Ectodermal cell (in vitro differentiated cells): ENCODE results near the gene C22orf31.

Source experiments
- H3K27ac ChIP-seq: 2 replicates; pipeline ENCODE4 v1.7.0; 2013; ENCODE audit warnings: mild to moderate bottlenecking, low read depth, low read length; ENCODE audit not compliant: insufficient read depth, poor library complexity, severe bottlenecking
- H3K27me3 ChIP-seq: 2 replicates; pipeline ENCODE4 v1.7.0; 2013; ENCODE audit warnings: mild to moderate bottlenecking, low read length; ENCODE audit not compliant: insufficient read depth, control insufficient read depth, poor library complexity, severe bottlenecking
- H3K36me3 ChIP-seq: one replicate; pipeline ENCODE4 v1.7.0; 2013; ENCODE audit warnings: low read length; ENCODE audit not compliant: control insufficient read depth, insufficient read depth
- H3K4me1 ChIP-seq: one replicate; pipeline ENCODE4 v1.7.0; 2013; ENCODE audit warnings: low read length; ENCODE audit not compliant: control insufficient read depth, insufficient read depth
- H3K4me3 ChIP-seq: 2 replicates; pipeline ENCODE4 v1.7.0; 2013; ENCODE audit warnings: low read depth, low read length, control low read depth; ENCODE audit not compliant: insufficient read depth
- H3K9me3 ChIP-seq: 2 replicates; pipeline ENCODE4 v1.7.0; 2013; ENCODE audit warnings: mild to moderate bottlenecking, low read length, moderate library complexity; ENCODE audit not compliant: control insufficient read depth
- WGBS, 2 experiments: methylation state at CpG; one replicate each; pipeline ENCODE4 v1.1.7; 2013; ENCODE audit warnings: missing lambda C conversion rate in 2 of 2; 5-methylcytosine and 5-hydroxymethylcytosine counted together

C22orf31 gene

DNA sequence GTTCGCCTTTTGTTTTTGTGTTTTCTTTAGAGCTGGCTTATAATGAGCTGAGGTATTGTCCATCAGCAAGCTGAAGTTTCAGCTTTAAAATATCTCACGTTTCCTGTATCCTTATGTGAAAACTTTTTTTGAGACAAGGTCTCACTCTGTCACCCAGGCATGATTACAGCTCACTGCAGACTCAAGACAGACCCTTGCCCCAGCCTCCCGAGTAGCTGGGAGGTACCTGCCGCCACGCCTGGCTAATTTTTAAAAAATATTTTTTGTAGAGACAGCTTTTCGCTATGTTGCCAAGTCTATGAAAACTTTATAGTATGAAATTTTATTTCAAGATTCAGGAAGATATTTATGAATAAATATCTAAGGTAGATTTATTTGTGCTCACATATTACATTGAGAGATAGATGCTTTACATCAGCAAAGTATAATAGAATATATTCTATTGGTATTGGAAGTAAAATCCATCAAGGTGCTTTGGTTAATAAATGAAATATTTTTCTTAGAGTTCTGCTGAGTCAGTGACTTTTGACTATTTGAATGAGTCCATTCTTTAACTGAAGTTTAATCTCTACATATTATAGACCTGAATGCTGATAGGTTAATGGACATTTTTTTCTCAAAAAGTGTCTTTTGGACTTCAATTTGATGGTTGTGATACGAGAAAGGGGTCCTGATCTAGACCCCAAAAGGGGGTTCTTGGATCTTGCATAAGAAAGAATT, 21.4 kb upstream of the C22orf31 start:
- Histone ChIP-seq H3K27ac (no peak overlapping the region), H3K4me3 (no peak overlapping the region), H3K9me3 (no peaks in the 10 kb centered on the region), H3K27me3 (no peaks in the 10 kb centered on the region), H3K36me3 (no peaks in the 10 kb centered on the region), H3K4me1 (no peaks in the 10 kb centered on the region)
- WGBS, 2 experiments, result 89 to 91% methylated on average over 7 of the region's 7 CpGs

DNA sequence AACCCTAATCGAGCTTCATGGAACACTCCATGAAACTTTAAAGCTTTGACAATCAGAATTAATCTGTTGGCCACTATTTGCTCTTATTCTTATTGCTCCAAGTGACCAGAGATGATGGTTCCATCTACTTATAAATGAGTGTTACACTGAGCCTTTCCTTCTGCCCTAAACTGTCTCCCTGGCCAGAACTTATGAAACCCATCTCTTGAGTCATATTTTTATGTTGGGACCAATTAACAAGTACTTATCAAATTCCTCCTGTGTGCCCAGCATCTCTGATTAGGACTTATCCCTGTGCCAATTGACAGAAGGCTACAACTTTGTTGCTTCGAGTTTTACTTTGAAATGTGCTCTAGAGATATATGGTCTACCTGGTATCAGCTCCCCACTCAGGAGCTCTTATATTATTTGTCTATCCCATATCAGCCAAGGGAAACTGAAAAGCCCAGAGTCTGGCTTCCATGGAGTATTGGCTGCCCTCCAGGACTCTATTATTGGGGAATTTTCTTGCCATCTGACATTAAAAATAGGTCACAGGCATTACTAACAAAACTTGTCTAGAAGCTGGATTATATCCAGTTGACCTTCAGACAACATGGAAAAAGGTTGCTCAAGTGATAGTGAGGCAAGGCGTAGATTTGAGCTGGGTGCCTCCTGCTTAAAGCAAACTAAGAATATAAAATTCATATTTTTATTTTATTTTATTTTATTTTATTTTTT, 20.0 kb upstream of the C22orf31 start:
- Histone ChIP-seq H3K9me3 (no peaks in the 10 kb centered on the region), H3K36me3 (no peaks in the 10 kb centered on the region), H3K27ac (no peak overlapping the region), H3K27me3 (no peaks in the 10 kb centered on the region), H3K4me1 (no peaks in the 10 kb centered on the region), H3K4me3 (no peak overlapping the region)
- 91 to 100% methylated on average over 2 to 3 of the region's 3 CpGs for whole genome bisulfite sequencing, 2 experiments

DNA sequence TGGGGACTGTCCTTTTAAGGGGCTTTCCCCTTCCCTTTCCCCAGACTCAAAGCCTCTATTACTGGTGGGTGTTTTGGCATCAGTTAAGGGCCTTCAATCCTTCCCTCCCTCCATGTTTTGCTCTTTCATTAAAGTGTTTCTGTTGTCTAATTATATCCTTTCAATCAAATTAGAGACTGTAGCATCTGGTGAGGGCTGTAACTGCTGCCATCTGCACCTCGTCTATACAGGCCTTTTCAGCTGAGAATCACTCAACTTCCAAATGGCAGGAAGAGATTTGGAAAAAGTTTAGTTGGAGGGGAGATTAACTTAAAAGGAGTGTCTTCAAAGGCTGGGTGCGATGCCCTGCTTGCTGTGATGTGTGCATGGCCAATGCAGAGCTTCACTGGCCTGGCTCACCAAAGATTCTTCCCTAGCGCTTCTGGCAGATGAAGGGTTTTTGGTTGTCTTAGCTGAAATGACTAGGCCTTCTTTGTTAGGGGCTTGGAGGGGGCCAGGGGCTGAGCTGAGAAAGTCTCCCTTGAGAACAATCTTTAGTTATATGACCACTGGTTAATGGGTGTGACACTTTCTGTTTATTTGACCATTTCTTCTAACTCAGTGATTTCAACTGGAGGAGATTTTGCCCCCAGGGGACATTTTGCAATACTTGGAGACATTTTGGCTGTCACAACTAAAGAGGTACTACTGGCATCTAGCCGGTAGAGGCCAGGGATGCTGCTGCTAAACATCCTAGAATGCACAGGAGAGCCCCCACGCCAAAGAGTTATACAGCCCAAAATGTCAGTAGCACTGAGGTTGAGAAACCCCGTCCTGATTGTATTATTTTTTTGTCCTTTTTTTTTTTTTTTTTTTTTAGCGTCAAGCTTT, 18.7 kb upstream of the C22orf31 start:
- Histone ChIP-seq H3K9me3 (no peaks in the 10 kb centered on the region), H3K27me3 (peaks cover 6% of the 10 kb centered on the region), H3K27ac (no peak overlapping the region), H3K36me3 (no peaks in the 10 kb centered on the region), H3K4me1 (no peaks in the 10 kb centered on the region), H3K4me3 (no peak overlapping the region)
- WGBS, 2 experiments, result 91% methylated on average over 6 of the region's 7 CpGs

DNA sequence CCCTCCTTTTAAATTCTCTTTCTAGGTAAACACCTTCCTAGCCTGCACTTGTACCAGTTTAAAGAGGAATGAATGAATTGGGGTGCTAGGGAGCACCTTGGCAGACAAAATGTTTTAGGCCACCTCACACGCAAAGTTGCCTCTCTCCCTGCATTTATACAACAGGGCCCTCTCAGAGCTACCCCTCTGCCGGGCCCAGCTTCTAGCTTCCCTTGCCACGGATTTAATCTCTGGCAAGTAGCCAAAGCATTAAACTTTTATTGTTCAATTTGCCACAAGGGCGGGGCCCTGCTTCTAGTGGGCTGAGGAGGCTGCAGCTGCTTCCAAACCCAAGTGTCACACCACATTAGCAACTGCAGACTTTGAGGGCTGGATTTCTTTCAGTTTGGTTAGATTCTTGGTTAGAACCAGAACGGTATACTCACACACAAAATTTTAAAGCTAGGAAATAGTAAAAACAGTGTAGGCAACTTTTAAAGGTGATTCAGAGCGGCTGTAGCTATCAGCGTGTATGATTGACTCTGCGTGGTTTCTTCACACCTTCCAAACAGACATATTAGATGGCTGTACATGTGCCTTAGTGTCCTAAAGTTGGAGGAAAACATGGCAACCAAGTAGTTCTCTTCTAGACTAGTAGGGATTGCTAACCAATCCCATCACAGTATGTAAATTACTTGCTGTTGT, 17.7 kb upstream of the C22orf31 start:
- no peak overlapping the region for H3K4me3 ChIP-seq
- no peaks in the 10 kb centered on the region for H3K4me1 ChIP-seq
- 91 to 92% methylated on average over 7 to 8 of the region's 8 CpGs for WGBS, 2 experiments
- no peaks in the 10 kb centered on the region for H3K9me3 ChIP-seq
- H3K36me3 ChIP-seq, result no peaks in the 10 kb centered on the region
- no peak overlapping the region for H3K27ac ChIP-seq
- peaks cover 16% of the 10 kb centered on the region for H3K27me3 ChIP-seq

DNA sequence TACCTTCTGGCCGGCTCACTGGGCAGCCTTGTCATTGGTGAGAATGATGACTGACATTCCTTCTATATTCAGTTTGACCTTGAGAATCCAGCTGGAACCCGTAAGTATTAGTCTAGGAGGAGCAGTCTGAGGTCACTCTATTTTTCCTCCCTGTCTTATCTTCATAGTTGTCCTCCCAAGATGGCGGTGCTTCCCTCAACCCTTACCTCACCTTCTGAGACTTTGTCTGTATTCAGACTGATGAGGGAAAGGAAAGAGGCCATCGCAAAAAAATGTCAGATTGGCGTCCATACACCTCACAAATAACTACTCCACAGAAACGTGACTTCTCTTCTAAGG, 17.2 kb upstream of the C22orf31 start:
- Histone ChIP-seq H3K4me3 (no peak overlapping the region), H3K27me3 (peaks cover 21% of the 10 kb centered on the region), H3K9me3 (no peaks in the 10 kb centered on the region), H3K27ac (no peak overlapping the region), H3K4me1 (no peaks in the 10 kb centered on the region), H3K36me3 (no peaks in the 10 kb centered on the region)
- 92 to 99% methylated on average over 5 to 6 of the region's 6 CpGs for WGBS, 2 experiments

DNA sequence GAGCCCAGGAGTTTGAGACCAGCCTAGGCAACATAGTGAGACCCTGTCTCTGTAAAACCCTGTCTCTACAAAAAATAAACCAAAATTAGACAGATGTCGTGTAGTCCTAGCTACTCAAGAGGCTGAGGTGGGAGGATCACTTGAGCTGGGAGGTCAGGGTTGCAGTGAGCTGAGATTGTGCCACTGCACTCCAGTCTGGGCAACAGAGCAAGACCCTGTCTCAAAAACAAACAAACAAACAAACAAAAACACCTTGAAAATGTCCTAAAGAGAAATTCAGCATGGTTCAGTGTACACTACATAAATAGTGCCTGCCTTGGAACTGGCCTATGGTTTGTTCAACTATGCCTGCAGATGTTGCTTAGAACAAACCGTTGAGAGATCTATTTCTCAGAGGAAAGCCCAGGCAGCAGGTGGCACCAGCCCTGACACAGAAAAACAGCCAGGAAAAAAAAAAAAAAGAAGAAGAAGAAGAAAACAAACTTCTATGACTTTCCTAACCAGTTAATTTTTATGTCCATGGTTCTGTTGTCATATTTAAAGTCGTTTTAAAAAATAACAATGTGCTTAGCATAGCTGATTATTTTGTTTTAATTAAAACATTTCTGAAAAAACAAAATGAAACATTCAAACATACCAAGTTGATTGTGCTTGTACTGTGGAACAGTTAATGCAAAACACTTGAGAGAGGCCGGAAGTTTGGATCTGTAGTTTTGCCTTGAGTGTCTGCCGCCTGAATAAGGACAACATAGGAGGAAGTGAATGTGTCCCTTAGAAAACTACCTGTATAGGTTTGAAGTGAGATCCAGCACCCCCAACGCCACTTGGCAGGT, 16.6 kb upstream of the C22orf31 start:
- Histone ChIP-seq H3K4me3 (no peak overlapping the region), H3K4me1 (no peaks in the 10 kb centered on the region), H3K36me3 (no peaks in the 10 kb centered on the region), H3K27me3 (peaks cover 27% of the 10 kb centered on the region), H3K27ac (no peak overlapping the region), H3K9me3 (no peaks in the 10 kb centered on the region)
- 89 to 93% methylated on average over 5 of the region's 6 CpGs for WGBS, 2 experiments

DNA sequence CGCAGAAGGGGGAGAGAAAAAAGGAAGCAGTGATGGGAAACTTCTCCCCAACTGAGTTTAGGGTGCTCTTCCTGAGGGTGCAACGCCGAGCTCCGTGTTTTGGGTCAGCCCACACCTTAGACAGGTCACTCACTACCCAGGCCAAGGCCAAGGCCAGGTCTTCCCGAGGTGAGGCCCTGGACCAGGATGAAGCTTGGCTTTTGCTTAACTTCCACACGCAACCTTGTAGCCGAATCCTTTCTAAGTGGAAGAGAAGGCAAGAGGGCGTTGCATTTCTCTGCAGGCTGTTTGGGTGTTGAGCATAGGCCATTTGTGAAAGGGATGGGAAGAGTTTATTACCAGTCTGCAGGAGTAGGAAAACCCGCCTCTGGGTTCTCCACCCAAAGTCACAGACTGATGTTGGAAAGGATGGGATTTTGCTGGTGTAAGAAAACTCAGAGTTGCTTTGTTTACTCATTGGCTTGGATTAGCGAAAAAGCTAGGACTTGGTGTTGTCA, 12.7 kb upstream of the C22orf31 start:
- Histone ChIP-seq H3K4me1 (peaks cover 3% of the 10 kb centered on the region), H3K27me3 (peaks cover 57% of the 10 kb centered on the region), H3K9me3 (no peaks in the 10 kb centered on the region), H3K4me3 (peak overlapping the region; percentile 46), H3K27ac (no peak overlapping the region), H3K36me3 (no peaks in the 10 kb centered on the region)
- WGBS, 2 experiments, result 65% methylated on average over 10 of the region's 10 CpGs

DNA sequence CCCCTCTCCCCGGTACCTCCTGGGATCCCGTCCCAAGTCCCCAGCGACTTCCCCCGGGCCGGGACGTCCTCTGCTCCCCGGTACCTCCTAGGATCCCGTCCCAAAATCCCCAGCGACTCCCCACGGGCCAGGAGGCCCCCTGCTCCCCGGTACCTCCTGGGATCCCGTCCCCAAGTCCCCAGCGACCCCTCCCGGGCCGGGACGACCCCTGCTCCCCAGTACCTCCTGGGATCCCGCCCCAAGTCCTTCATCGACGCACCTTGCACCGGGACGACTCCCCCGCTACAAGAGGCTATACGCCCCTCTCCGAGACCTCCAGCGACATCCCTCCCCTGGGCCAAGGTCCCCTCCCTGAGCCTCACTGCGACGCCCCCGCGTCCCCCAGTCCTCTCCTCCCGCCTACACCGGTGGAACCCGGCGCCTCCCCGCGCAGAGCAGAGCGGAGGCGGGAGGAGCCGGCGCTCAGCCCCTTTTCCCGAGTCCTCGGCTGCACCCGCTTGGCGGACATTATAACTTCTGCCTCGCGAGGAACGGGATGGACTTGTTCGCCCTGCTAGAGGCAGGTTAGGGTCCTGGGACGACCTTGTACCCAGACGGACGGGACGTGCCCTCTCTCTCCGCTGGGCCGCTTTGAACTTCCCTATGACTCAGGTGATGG, 12.1 kb upstream of the C22orf31 start:
- Histone ChIP-seq H3K36me3 (no peaks in the 10 kb centered on the region), H3K27ac (no peak overlapping the region), H3K9me3 (no peaks in the 10 kb centered on the region), H3K27me3 (peaks cover 60% of the 10 kb centered on the region), H3K4me3 (peak overlapping the region; percentile 46), H3K4me1 (peaks cover 3% of the 10 kb centered on the region)
- WGBS, 2 experiments, result 2% methylated on average over 53 of the region's 53 CpGs
